HL-60/S4 (cell line): Measurements from ENCODE around the gene GJD3.

ENCODE experiments used
- in situ Hi-C: fragments of 300-500 bp; cut with MboI; formaldehyde crosslinking; loops from 2 replicates; pipeline ENCODE4 v1.14.3; 2022; ENCODE audit warnings: low sequenced_read_pairs

The GJD3 gene

DNA sequence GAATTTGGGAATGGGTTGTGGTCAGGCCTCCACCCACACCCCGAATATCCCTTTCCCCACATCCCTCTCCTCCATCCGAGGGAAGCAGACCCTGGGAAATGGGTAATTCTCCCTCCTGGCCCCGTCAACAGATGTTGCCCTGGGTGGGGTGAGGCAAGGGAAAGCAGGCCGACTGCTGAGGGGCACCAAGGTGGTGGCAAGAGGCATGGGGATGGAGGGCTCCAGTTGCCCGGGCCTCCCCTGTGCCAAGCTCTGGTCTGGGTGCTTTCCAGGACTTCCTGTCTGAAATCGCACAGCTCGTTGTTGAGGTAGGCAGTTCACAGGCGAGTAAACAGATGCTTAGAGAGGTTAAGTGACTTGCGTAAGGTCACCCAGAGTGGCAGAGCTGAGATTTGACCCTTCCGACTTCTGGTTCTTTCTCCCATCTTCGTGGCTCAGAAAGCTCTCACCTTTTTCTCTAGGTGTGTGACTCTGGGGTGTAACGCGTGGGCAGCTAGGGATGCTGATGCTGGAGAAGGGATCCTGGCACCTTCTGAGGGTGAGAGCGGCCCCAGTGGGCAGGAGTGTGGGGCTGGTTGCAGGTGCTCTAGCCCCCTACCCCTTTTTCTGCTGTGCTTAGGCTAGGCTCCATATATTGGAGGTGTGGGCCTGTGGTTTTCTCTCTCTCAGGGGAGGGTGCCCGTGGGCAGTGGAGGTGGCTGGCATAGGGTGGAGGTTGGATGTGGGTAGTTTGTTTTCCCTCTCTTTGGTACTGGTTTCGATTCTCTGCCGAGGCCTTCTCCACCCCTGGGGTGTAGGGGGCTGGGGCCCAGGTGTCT lies 38.3 kb downstream of the GJD3 start:
- in situ Hi-C loops = no loop called here

DNA sequence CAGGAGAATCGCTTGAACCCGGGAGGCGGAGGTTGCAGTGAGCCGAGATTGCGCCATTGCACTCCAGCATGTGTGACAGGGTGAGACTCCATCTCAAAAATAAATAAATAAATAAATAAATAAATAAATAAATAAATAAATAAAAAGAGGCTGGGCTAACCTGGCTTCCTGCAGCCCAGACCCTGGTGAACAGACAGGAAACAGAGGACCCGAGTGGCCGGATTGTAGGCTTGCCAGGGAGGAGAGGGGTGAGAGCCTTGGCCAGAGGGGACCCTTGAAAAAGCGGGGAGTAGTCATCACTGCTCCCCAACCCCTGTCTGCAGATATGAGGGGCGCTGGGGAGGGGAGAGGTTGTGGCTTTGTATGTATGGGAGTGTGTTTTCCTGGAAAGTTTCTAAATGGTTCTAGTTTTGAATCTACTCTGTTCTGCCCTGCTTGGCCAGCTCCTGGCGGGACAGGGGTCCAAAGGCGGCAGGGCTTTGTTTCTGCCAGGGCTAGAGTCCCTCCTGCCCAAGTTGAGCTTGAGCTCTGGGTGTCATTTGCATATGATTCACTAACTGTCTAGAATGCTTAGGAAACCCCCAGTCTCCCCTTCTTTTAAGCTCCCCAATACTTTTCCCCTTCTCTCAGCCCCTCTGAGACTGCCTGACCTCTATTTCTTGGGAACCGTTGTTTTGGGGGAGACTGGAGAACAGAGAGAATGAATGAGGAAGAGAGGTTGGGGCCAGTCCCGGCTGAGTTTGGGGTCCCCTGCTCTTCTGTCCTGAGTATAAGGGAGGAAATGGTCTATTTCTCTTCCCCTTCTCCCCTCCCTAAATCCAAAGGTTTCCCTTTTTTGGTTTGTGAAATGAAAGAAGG lies 39.2 kb downstream of the GJD3 start:
- in situ Hi-C loops = no loop called here

DNA sequence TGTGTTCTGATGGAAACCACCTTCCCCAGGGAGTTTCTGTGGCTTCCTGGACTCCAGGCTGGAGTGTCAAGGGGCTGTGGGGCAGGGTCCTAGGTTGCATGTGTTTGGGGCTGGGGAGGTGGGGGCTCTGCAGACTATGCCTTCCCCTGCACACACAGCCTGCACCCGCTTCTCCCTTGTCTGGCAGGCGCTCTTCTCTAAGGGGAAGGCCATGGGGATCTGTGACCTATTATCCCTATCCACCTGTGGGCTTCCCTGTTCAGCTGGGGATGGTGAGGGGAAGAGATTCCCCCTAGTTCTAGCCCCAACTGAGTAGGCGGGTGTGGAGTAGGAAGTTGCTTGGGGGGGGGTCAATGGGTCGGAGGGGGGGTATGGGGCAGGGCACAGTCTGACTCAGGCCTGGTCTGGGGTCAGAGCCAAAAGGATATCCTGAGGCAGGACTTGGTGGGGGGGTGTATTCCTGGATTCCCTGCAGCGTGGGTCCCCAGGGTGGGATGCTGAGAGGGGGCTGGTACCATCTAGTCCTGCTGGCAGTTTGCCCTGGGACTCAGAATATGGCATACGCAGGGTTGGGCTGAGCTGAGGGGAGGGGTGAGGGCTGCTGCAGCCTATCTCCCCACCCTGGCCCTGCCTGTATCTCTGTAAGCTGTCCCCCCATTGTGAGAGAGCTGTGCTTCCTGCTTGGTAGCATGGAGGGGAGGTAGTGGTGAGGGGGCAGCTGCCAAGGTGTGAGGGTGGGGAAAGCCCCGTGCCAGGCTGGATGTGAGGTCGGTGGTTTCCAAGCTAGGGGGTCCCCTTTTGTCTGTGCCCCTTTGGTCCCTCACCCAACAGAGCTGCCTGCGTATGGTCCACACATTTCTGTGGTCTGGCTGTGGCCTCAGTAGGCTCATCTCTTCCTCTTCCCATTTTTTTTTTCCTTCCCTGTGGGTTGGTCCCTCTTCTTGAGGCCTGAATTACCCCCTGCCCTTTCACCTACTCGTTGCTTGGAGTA lies 40.9 kb downstream of the GJD3 start:
- in situ Hi-C loops = no loop called here

DNA sequence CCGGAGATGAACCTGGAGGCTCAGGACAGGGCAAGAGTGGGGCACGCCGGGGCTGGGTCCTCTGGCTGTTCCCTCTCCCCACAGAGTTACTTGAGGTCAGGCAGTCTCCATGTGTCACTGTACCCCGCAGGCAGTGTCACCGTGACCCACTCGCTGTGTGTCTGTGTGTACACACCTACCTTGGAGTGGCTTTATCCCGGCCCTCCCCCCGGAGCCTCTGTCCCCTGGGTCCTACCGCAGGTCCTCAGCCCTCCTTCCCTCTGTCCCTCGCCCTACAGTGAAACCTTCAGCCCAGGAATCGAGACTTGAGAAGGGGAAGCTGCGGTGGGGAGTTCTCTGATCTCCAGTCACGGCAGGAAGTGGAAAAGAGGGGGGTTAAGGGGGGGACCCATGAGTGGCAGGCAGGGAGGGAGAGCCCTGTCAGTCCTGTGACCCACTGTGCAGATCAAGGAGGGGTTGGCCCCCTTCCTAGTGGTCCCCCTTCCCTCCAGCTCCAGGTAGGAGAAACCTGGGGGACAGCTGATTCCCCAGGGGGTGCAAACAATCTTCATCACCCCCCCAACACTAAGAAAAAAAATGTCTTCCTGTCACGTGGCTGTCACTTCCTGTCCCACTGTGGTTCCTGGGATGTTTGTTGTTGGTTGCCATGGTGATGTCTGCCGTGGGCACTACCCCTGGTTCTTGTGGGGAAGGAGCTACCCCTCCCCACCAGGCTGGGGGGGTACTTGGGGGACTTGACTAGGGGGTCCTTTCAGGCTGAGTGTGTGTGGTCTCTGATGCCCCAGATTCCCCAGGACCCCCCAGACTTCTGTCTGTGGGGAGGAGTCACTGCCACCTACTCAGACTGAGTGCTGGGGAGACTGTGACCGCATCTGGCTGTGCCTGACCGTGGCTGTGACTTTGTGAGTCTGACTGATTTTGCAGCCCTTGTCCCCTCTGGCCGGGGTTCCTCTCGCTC lies 41.9 kb downstream of the GJD3 start:
- in situ Hi-C loops = no loop called here

DNA sequence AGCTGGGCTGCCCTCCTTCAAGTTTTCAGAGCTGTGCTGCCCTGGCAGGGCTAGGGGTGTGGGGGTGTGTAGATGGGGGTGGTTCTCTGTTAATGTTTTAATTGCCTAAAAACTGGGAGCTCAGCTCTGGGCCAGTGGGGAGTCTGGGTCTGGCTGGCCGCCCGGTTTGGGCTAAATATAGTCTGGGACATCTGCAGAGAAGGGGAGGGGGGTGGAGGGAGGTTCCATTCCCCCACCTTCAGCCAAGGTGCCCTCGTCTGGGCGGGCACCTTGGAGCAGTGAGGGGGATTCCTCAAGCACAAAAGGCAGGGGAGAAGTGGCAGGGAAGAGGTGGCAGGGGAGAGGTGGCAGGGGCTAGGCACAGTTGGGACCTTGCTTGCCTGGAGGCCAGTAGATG lies 42.6 kb downstream of the GJD3 start:
- in situ Hi-C loops = no loop called here

DNA sequence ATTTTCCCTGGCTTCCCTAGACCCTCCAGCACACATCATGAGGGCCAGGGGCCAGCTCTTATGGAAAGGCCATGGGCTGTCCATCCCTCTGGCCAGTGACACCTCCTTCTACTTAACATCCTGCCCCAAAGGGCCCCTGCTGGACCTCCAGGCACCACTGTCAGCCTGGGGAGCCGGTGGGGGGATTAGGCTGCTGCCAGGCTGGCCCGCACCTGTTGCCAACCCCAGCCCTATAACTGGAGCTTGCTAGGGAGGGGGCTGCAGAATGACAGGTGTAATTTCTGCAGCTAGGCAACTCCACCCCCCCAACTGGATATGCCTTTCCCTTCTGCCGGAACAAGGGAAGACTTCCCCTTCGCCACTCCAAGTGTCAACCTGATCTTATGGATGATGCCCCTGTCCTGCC lies 43.0 kb downstream of the GJD3 start:
- in situ Hi-C loops = no loop called here

DNA sequence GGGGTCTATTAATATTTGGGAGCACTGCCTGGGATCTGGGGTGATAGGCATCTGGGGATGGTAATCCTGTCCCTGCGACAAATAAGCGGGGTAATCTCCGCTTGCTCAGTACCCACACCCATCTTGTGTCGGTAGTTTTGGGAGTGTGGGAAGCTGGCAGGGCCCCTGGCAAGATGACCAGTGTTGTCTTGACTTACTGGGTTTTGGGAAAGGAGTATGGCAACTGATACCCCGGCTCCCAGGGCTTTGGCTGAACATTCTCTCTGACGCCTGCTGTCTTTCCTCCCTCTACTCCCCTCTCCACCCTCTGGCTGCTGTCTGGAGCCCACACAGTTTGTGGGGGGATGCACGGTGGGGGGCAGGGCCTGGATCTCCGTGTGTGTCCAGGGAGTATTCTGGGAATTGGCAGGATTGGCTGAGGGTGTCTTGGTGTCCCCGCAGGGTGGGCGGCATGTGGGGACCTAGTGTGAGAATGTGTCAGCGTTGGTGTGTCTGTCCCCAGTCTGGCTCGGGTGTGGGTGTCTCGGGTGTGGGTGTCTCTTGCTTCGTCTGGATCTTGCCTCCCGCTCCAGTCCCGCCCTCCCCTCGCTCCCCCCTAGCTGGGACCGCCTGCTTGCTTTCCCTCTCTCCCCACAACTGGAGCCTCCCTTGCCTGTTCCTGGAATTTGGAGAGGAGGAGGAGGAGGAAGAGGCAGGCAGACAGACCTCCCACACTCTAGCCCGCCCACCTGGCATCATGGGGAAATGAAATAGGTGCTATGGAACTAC lies 43.6 kb downstream of the GJD3 start:
- in situ Hi-C loops = no loop called here

DNA sequence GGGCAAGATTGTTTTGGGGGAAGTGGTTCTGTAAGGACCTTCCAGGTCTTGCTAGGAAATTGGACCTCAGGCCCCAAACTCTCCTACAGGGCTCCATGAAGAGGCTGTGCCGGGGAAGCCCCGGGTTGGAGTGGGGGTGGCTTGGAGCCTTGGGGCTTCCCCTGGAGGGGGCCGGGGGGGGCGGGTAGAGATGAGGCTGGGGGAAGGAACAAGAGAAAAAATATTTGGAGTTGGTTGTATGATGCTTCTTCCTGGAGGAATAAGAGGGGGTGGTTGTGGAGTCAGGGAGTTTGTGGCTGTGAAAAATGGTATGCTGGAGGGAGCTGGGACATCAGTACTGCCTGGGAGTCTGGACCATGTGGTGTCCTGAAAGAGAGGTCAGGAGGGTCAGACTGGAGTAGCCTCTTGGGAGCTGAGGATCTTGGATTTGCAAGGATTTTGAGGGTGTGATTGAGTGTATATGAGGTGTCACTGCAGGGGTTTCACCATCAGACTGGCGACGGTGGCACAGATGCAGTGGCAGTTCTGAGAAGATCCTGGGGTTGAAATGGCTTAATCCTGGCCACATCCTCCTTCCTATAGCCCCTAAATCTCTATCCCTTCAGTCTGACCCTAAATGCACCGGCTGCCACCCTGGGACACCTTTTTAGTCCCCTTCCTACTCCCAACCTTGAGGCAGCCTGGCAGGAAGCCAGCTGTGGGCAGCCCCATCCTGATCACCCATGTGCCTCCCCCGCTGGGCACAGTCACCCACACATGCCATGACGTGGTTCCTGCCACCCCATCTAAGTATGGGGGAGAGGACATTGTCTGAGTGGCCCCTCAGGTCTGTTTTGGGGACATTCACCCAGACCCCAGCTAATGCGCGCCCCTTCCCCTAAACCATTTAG lies 44.6 kb downstream of the GJD3 start:
- in situ Hi-C loops = no loop called here

DNA sequence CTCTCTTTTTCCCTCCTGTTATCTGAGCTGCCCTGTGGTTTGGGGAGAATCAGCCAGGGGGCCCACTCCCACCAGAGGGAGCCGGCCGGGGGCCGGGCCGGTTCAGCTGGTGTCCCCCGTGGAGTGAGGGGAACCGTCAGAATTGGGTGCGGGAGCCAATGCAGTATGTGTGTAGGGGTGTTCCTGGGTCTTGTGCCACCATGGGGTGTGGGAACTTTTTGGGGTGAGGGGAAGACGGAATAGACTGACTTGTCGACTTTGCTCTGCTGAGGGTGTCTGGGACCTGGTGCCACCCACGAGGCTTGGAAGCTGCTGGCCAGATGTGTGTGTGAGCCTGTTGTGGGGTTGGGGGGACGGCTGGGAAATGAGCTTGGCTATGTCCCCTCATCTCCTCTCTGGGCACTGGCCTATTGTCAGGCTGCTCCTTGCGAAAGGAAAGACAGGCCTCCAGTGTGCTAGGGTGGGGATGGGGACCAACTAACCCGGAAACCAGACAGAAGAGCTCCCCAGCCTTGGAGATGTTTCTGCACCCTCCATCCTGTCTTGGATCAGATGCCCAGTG lies 45.6 kb downstream of the GJD3 start:
- in situ Hi-C loops = no loop called here

DNA sequence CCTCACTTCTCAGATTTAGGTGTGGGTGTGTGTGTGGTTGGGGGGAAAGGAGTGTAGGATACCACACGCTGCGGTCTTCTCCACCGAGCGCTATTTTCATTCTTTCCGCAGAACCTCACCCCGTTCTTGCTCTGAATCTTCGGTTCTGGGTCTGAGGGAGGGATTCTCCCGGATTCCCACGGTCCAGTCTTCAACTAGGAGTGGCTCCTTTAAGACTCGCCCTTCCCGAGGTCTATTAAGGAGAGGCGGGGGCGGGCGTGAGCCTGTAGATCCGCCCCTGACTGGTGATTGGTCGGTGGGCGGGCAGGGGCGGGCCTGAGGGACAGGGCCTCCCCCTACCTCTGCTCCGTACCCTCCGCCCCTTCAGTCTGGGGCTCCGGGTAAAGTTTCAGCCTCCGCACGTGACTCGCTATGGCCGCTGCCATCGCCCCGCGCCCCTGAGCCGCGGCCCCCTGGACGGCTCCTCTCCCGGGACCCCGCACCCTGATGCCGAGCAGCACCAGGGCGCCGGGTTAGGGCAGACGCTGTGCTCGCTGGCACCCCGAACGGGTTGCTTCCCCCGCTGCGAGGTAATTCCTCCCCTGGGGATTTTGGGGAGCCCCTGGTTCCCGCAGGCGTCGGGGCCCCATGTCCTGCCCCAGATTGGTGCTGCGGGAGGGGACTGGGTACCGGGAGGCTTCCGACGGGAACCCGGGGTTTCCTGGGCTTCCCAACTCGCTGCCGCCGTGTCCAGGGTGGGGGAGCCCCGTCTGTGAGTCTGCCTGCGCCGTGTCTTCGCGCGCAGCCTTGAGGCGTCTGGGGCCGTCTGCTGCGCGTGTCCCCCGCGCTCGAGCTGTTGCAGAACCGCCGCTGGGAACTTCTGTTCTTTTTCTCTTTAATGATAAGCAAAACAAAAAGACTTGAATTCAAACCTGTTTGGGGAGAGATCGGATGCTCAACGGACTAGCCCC lies 46.4 kb downstream of the GJD3 start:
- in situ Hi-C loops = no loop called here

DNA sequence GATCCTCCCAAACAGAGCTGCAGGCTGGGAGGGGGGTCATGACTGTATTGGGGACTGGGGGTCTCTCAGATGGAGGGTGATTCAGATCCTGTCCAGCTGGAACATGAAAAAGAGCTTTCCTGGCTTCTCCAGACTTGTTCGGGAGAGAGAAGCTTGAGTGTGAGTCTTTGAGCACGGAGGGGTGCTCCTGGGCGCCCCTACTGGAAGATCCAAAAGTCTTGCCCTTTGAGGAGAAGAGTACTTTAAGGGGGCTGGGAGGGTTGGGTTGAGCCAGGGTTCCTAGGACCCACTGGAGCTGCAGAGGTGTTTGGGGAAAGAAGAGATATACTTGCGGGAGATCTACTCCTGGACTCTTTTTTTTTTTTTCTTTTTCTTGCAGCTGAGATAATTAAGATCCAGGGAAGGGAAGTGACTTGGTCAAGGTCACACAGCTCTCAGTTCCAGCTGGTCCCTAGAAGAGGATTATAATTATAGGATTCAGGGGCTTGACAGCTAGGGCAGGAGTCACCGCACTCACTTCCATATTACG lies 47.1 kb downstream of the GJD3 start:
- in situ Hi-C loops = no loop called here

DNA sequence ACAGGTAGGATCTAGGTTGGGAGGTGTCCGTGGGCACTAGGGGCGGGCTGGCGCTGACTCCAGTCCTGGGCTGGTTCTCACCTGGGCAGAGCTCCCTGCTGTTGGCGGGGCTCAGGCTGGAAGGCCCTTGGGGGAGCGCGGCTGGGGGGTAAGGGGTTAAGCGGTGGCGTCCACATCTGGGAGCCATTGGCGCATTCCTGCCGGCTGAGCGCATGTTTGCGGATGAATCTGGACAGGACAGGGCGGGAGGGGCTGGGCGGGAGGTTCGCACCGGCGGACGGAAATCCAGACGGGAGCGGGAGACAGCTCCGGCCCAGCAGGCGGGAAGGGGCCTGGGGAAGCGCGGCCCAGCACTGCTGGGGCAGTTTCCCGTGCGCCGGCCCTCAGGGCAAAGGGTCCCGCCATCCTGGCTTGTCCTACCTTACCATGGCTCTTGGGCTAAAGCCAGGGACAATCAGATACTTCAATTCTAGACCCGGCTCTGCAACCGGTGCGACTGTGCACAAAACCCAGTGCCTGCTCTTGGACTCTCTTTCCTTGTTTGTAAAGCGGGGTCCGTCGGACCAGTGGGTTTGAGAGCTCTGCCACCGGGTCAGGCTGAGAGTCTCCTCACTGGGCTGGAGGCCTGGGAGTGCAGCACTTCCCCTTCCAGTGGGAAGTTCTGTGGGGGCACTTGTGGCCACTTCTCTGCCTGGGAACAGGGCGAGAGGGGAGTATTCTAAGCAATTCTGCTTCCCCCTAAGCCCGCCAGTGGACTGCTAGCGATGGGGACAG lies 47.8 kb downstream of the GJD3 start:
- in situ Hi-C loops = no loop called here

DNA sequence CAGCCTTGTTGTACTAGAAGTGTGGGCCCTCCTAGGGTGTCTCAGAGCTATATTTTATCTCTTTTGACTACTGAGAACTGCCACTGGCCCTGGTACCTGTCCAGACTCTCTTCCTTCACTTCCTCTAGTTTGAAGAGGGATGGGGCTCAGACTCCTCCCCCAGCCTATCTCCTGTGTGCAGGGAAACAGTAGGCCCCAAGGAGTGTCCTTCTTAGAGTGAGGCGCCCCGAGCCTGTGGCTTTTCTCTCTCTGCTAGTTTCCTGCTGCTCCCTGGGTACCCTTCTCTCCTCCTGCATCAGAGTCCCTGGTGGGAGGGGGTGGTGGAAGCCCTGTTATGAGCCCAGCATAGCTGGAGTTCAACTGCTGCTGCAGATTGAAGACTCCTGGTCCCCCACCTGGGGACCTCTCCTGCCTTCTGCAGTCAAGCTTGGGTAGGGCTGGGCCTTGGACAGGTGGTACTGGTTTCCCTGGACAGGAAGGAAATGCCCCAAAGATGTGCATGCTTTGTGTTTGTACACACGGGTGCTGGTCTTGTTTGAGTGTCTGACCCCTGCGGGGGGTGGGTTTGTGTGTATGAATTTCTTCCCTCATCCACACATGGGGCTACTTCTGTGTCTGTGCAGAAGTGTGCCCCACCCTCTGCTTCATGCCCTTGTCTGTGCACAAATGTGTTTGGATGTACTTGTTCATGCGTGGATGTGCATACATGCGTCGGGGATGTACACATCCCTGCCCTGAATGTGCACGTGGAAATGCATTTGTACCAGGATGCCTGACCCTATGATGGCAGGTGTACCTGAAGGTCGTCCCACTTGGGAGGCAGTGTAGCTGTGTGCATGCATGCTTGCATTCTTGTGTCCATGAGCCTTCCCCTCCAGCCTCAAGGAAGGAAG lies 48.6 kb downstream of the GJD3 start:
- in situ Hi-C loops = no loop called here

DNA sequence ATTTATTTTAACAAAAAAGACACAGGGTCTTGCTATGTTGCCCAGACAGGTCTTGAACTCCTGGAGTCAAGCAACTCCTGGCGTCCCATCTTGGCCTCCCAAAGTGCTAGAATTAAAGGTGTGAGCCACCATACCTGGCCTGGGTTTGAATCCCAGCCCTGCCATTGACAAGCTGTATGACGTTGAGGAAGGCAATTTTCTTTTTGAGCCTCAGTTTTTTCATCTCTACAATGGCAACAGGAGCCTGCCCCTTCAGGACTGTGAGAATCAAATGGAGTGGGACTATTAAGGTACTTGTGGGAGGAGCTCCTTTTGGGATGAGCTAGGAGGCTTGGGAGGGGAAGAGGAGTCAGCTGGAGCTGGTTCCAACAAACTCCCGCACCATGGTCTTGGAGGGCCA lies 49.3 kb downstream of the GJD3 start:
- in situ Hi-C loops = no loop called here

DNA sequence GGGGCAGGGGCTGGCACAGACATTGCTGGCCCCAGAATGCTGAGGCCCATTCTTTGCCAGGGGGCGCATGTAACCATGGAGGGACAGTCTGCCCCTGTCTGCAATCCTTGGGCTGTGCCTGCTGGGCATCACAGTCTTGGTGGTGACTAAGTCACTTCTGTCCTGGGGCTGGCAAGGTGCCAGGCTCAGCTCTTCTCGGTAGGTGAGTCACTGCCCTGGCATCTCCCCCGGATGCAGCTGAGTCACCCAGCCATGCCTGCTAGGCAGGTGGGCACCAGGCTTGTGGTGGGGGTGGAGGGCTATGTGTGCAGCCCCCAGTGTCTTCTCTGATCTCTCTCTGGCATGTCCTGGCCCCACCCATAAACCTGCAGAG lies 50.0 kb downstream of the GJD3 start:
- in situ Hi-C loops = no loop called here
